GM12875 (cell line): Measurements from ENCODE around the gene TCERG1L.

Experiments used
- H3K4me3 ChIP-seq: one replicate; pipeline ENCODE4 v1.5.1; 2011; ENCODE audit warnings: low read depth, low read length, control low read depth
- CTCF ChIP-seq: IDR thresholded peaks from 2 replicates; pipeline ENCODE4 v1.5.1; 2011; ENCODE audit warnings: low read depth, mild to moderate bottlenecking, control low read depth, inconsistent platforms, low read length, moderate library complexity, borderline replicate concordance; ENCODE audit not compliant: insufficient read depth

The TCERG1L gene

GRCh38 chr10:131044379-131045111 lies 267.0 kb downstream of the TCERG1L start:
- no peak overlapping the region for H3K4me3 ChIP-seq
- TF ChIP-seq CTCF = no peak

- TF ChIP-seq CTCF = no peak
Measured at GRCh38 chr10:131043039-131043691, 268.4 kb downstream of the TCERG1L start.

More at GRCh38 chr10:131043039-131043691, 268.4 kb downstream of the TCERG1L start:
- H3K4me3 ChIP-seq = no peak overlapping the region
